GM21576 (cell line): ENCODE data around the gene HIVEP3.
"Not testable (repeated sequence)": the region's sequence is repeated elsewhere in the genome, so short reads cannot be mapped to it uniquely, and the experiment has no call there.

Experiments
- ATAC-seq: cut with Tn5 transposase; IDR thresholded peaks from one replicate; pipeline ENCODE4 v1.9.1; 2021; ENCODE audit warnings: mild to moderate bottlenecking, moderate library complexity; ENCODE audit not compliant: unreplicated experiment

The HIVEP3 gene

DNA sequence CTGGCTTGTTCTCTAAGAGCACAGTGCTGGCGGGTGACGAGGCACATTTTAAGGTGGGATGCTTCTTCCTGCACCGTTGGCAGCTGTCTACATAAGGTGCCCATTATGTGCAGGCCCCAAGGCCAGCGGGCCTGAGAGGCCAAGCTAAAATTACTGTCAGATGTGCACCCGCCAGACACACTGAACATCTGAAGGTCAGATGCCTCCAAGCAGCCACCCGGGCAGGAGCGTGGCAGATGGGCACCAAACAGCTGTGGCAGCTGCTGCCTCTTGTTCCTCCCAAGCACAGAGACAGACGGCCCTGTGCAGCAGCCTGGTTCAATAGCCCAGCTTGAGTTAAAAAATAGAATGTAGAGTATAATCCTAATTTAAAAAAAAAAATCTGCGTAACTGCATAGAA is 222.3 kb downstream of the HIVEP3 start:
- ATAC-seq = no peak

- ATAC-seq = no peak
Observed at GRCh38 chr1:41695118-41695745, 223.5 kb downstream of the HIVEP3 start.

GRCh38 chr1:41691966-41692365 is 226.8 kb downstream of the HIVEP3 start:
- ATAC-seq = not testable (repeated sequence)

GRCh38 chr1:41691424-41691823 is 227.3 kb downstream of the HIVEP3 start:
- no peak for ATAC-seq

- ATAC-seq = no peak
Observed at GRCh38 chr1:41690331-41690730, 228.4 kb downstream of the HIVEP3 start.

DNA sequence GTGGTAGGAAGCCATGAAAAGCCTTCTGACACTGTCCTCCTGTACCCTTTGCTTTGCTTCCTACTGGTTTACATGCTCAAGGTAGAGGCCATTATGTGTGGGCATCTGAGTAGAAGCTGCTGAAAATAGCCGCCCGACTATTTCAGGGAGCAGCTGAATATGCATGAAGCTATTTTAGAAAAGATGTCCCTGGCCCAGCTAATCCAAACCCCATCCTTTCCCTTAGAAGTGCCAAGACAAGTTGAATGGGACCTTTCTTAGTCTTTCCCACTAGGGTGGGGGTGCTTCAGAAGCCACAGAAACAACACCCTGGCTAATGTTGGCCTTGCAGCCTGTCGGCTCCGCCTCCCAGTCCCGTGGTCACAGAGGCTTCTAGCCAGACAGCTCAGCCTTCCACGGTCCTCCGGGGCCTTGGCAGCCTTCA is 229.2 kb downstream of the HIVEP3 start:
- ATAC-seq = no peak

DNA sequence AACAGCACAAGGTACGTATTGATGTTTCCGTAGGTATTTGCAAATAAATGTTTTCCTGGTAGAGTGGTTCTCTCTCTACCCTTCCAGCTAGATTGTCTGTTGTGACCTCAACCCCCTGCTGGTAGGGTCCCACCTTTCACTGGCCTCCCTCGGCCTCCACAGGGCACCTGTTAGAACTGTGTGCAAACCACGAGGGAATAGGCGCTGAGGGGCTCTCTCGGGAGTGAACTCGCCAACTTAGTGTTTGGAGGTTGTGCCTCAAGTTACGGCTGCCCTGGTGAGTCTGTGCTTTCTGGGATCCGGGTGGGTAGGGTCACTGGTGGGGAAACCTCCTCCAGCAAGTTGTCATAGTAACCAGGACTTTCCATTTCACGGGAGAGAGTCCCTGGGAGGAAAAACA is 229.6 kb downstream of the HIVEP3 start:
- ATAC-seq = no peak

DNA sequence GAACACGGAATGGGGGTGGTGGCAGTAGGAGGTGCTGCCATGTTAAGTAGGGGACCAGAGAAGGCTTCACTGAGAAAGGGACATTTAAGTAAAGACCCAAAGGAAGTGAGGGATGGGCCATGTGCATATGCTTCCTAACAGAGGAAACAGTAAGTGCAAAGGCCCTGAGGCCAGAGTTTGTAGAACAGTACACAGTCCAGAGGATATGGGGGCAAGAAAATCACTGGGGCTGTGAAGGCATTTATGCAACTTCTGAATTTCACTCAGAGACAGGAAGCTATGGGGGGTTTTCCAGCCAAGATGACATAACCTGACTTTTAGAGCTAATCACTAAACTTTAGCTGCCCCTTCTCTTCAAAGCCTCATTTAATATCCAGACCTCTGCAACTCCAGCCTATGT is 231.7 kb downstream of the HIVEP3 start:
- ATAC-seq = no peak

DNA sequence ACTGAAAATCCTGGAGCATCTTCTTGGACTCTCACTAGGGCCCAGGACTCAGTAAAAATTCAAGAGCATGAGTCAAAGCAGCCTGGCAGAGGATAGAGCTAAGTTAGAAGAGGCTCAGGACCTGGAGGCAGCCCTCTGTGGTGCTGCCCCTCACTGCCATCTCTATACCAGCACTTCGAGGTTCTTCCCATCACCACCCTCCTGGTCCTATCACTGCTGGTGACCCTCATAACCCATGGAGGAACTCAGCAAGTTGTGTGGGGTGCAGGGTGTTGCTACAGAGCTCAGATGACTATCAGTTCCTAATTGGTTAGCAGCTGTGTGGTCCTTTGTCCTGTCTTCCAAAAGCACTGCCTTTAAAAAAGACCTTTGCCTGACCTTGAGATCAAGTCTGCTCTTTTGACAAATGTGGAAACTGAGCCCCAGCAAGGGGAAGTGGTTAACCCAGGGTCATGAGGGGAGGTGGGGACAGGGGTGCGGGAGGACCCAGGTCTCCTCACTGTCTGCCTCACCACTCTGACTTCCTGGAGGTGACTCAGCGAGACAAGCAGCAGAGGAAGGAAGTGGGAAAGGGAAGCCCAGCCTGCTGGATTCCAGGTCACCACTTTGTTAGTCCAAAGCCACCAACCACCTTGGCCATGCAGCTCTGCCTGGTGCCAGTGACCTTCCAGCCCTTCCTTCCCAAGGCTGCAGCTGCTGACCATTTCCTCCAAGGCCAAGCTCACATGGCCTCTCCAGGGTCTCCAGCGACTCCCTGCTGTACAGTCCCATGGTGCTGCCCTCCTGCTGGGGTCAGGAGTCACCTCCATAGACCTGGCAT is 234.8 kb downstream of the HIVEP3 start:
- ATAC-seq = no peak

- no peak for ATAC-seq
Observed at GRCh38 chr1:41682845-41683625, 235.7 kb downstream of the HIVEP3 start.

DNA sequence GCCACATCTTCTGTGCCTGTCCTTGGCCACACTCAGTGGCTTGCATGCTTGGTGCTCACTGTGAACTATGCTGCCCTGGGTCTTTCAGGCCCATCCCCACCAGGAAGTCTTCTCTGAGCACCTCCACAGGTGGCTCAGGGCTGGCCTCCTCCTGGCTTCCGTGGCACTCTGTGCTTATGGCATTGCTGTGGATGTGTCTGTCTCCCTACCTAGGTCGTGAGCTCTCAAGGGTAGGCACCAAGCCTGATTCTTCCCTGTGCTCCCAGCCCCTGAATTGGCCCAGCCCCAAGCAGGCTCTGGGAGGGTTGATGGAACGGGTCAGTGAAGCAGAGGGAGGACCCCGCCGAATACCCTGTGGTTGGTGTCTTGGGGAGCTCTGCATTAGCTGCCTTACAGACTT is 236.6 kb downstream of the HIVEP3 start:
- ATAC-seq = no peak

DNA sequence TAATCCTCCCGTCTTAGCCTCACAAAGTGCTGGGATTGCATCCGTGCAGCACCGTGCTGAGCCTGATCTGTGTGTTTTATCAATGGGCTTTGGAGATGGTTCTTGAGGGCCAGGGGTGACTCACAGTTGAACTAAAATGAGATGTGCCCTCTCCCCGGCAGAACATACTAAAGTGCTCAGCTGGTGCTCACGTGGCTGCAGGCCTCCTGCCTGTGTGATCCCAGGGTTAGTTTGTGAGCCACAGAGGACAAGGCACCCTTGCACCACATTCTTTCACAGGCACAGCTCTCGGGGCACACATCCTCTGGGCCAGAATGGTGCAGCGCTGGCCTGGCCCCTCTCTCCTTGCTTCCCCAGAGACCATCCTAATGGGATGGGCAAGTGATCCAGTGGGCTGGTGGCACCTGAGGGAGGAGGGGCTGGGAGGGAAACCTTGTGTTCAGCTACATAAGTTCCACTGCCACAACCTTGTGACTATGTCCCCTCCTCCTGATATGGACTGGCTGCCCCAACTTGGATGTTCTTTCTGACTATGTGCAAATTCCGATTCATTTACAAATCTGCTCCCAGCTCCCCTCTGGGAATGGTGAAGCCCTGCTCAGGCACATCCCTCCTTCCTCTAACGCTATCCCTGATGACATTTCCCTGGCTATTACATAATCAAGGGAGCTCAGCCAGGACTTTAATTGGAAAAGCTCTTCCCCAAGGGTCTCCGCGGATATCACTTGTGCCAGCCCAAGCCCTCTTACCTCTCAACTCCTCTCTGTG is 237.2 kb downstream of the HIVEP3 start:
- no peak for ATAC-seq

DNA sequence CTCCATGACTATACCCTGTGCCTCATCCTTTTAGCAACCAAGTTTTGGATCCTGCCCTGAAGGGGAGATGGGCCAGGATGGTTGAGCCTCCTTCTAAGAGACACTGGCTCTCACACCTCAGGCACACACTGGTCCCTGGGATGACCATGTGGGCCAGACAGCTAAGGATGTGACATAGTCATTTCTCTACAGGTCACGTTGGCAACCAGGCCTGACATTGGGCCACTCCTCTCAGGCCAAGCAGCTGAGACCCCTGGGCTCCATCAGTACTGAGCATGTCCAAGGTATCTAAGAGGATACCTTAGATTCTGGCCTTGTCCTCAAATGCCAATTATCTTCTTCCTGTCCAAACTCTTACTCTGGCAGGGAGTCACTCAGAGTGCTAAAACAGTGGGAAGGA is 238.7 kb downstream of the HIVEP3 start:
- ATAC-seq = no peak

DNA sequence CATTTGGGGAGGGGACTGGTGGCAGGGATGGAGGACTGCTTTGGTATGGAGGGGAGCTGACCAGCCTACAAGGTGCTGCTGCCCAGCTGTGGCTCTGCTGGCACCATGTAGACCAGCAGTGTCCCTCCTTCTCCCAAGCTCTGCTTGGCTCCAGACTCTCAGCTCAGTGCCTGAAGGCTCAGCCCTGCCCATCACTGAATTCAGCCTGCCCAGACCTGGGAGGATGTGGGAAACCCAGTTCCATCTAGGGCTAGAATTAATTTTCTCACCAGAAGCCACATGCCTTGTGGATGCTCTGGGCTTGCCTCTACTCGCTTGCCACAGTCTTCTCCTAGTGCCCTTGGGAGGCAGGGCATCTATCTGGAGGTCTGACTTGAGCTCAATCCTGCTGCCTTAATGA is 239.2 kb downstream of the HIVEP3 start:
- ATAC-seq = no peak

DNA sequence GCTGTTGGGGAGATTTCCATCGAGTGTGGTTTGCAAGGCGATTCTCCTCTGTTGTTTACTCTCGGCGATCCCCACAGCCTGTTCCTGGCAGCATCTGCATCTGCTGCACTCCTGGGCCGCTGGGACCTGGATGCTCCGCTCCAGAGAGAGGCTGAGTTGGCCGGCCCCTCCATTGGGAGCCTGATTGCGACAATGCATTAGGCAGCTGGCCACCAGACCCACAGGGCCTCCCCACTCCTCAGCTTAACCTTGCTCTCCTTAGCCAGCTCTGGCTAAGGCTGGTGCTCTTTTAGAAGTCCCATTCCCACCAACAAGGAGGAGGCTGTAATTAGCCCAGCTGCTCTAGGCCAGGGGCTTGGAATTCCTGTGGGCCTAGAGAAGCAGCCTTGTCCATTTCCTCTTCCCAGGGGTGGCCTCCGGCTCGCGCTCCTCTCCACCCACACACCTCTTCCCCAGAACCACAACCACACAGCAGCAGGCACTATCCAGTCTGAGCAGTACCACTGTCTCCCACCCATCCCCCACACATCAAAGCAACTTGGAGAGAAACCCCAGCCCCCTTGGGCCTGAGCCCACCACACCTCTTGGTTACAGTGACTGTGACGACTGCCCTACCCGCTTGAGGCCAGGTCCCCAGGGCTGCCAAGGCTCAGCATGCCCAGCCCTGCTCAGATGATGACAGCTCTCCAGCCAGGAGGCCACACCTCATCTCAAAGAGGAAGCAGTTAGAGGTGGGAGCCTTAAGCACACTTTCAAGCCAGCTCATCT is 240.4 kb downstream of the HIVEP3 start:
- ATAC-seq = no peak

GRCh38 chr1:41677620-41678019 is 241.1 kb downstream of the HIVEP3 start:
- no peak for ATAC-seq

DNA sequence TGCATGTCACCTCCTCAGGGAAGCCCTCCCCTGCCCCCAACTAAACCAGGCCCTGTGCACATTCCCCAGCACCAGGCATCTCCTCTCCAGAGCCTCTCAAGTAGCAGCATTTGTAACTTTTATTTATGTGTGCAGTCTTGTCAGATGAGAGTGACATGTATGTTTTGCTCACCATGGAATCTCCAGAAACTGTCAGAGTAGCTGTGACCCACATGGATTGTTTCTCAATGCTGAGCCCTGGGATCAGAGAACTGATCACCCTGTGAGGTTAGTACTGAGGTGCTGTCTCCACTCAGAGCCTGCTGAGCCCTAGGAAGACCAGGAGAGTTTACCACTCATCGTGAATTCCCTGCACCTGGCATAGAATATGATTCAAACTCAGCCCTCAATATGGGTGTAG is 243.3 kb downstream of the HIVEP3 start:
- no peak for ATAC-seq

DNA sequence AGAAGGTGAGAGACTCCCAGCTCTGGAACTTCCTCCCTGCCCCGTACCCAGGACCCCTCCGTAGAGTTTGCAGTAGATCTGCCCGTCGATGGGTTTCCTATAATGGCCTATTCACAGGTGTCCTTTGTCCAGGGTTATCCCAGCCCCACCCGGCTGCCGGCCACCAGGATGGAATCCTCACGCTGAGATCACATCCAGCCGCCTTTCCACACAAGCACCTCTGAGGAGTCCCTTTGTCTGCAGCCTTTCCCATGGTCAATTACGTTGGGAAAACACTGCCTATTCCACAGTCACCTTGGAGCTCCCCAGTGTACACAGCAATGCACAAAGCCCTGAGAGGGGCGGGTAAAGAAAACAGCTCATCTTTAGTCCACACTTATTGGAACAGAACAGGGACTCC is 244.2 kb downstream of the HIVEP3 start:
- no peak for ATAC-seq

GRCh38 chr1:41673806-41674205 is 244.9 kb downstream of the HIVEP3 start:
- ATAC-seq = no peak

GRCh38 chr1:41673378-41673777 is 245.3 kb downstream of the HIVEP3 start:
- ATAC-seq = peak; percentile 68
